K562 (cell line): ENCODE results near the gene ITGA2B.

Source experiments
- MAFF ChIP-seq: IDR thresholded peaks from 2 replicates; pipeline ENCODE4 v1.6.1; 2012; ENCODE audit warnings: low read length, improper control_type of control experiment
- MTA3 ChIP-seq: fragments of 450-650 bp; formaldehyde crosslinking; IDR thresholded peaks from 2 replicates; pipeline ENCODE4 v1.6.1; 2017; ENCODE audit warnings: mild to moderate bottlenecking, borderline replicate concordance
- NCOR1 ChIP-seq: fragments of 450-650 bp; IDR thresholded peaks from 2 replicates; pipeline ENCODE4 v1.6.1; 2016; ENCODE audit warnings: mild to moderate bottlenecking, moderate library complexity
- RNF2 ChIP-seq: sonication (generic); IDR thresholded peaks from 2 replicates; pipeline ENCODE4 v1.6.1; 2016
- SMARCE1 ChIP-seq: fragments of 450-650 bp; IDR thresholded peaks from 2 replicates; pipeline ENCODE4 v1.7.1; 2016; ENCODE audit warnings: mild to moderate bottlenecking
- SPI1 ChIP-seq: IDR thresholded peaks from 2 replicates; pipeline ENCODE4 v1.6.1; 2011; ENCODE audit warnings: low read depth, low read length, control low read depth, borderline replicate concordance
- ZNF274 ChIP-seq: IDR thresholded peaks from 2 replicates; pipeline ENCODE4 v1.6.1; 2011; ENCODE audit warnings: low read depth, mild to moderate bottlenecking, low read length, moderate library complexity, borderline replicate concordance
- ZNF830 ChIP-seq: fragments of 250-450 bp; sonication (Bioruptor Pico); IDR thresholded peaks from 2 replicates; pipeline ENCODE4 v1.5.0; 2021; ENCODE audit warnings: mild to moderate bottlenecking
- TF ChIP-seq, protein P1 (sequence below): sonication (generic); formaldehyde crosslinking; IDR thresholded peaks from 2 replicates; pipeline ENCODE4 v1.8.1; 2023; ENCODE audit warnings: mild to moderate bottlenecking, missing genetic modification reagents
- TF ChIP-seq, protein P2 (sequence below), 2 experiments: fragments of 450-650 bp; IDR thresholded peaks; 2 replicates each; pipeline ENCODE4 v1.6.1; 2016; ENCODE audit warnings: mild to moderate bottlenecking in 2 of 2, borderline replicate concordance in 1 of 2, low read depth in 1 of 2, moderate library complexity in 1 of 2
- TF ChIP-seq, protein P3 (sequence below), 3 experiments: IDR thresholded peaks in 2 of 3; conservative IDR thresholded peaks in 1 of 3; 2 replicates each; pipeline ENCODE4 v1.5.1; 2011 to 2012; ENCODE audit warnings: low read length in 3 of 3, mild to moderate bottlenecking in 3 of 3, control low read depth in 2 of 3, improper control_type of control experiment in 1 of 3, inconsistent platforms in 1 of 3, low read depth in 1 of 3, mixed read lengths in 1 of 3, moderate library complexity in 1 of 3; ENCODE audit not compliant: insufficient read depth in 2 of 3
- TF ChIP-seq, protein P4 (sequence below): sonication (generic); formaldehyde crosslinking; IDR thresholded peaks from 2 replicates; pipeline ENCODE4 v1.5.0; 2020; ENCODE audit warnings: missing genetic modification reagents
- TF ChIP-seq, protein P5 (sequence below): fragments of 250-450 bp; sonication (Bioruptor Pico); IDR thresholded peaks from 2 replicates; pipeline ENCODE4 v1.4.0; 2020; ENCODE audit warnings: borderline replicate concordance

DNA sequence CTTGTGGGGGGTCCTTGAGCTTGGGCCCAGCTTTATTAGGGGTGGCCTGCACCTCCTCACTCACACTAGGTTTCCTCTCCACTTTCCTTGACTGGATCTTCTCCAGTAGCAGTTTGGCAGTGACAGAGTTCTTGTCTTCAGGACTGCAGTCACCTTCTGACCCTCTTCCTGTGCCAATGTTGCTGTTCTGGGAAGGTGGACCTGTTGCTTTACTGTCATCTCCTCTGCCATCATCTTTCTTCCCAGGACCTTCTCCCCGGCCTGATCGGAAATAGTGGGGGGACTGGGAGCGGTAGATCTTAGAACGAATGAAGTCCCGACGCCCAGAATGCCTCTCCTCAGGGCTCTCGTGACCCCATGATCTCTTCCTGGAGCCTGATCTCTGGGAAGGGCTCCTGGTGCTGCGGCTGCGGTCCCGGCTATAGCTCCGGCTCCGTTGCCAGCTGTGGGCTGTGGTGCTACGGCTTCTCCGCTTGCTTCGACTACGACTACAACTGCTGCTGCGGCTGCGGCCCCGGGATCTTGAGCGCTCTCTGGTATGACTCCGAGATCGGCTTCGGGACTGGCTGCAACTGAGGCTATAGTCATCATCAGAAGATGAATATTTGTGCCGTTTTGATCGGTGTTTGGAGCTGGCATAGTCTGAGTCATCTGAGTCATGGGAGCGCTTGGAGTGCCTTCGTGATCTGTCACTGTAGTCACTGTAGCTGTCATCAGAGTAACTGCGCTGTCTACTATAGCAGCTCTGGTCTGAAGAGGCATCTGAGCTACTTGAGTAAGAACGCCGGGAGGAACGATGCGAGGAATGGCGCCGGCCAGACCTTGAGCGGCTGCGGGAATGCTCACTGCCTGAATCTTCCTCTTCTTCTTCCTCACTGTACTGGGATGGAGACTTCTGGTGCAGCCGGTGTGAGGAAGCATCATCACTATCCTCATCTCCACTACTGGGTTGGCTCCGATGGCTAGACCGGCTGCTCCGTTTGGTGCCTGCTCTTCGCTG is 9.5 kb upstream of the ITGA2B start:
- TF ChIP-seq, protein P1, sequence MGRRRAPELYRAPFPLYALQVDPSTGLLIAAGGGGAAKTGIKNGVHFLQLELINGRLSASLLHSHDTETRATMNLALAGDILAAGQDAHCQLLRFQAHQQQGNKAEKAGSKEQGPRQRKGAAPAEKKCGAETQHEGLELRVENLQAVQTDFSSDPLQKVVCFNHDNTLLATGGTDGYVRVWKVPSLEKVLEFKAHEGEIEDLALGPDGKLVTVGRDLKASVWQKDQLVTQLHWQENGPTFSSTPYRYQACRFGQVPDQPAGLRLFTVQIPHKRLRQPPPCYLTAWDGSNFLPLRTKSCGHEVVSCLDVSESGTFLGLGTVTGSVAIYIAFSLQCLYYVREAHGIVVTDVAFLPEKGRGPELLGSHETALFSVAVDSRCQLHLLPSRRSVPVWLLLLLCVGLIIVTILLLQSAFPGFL (CRISPR knock-in tag), result no peak
- TF ChIP-seq SPI1 (no peak), RNF2 (no peak), MAFF (no peak), ZNF830 (no peak), SMARCE1 (no peak), ZNF274 (no peak), NCOR1 (no peak), MTA3 (no peak)
- TF ChIP-seq, protein P2, sequence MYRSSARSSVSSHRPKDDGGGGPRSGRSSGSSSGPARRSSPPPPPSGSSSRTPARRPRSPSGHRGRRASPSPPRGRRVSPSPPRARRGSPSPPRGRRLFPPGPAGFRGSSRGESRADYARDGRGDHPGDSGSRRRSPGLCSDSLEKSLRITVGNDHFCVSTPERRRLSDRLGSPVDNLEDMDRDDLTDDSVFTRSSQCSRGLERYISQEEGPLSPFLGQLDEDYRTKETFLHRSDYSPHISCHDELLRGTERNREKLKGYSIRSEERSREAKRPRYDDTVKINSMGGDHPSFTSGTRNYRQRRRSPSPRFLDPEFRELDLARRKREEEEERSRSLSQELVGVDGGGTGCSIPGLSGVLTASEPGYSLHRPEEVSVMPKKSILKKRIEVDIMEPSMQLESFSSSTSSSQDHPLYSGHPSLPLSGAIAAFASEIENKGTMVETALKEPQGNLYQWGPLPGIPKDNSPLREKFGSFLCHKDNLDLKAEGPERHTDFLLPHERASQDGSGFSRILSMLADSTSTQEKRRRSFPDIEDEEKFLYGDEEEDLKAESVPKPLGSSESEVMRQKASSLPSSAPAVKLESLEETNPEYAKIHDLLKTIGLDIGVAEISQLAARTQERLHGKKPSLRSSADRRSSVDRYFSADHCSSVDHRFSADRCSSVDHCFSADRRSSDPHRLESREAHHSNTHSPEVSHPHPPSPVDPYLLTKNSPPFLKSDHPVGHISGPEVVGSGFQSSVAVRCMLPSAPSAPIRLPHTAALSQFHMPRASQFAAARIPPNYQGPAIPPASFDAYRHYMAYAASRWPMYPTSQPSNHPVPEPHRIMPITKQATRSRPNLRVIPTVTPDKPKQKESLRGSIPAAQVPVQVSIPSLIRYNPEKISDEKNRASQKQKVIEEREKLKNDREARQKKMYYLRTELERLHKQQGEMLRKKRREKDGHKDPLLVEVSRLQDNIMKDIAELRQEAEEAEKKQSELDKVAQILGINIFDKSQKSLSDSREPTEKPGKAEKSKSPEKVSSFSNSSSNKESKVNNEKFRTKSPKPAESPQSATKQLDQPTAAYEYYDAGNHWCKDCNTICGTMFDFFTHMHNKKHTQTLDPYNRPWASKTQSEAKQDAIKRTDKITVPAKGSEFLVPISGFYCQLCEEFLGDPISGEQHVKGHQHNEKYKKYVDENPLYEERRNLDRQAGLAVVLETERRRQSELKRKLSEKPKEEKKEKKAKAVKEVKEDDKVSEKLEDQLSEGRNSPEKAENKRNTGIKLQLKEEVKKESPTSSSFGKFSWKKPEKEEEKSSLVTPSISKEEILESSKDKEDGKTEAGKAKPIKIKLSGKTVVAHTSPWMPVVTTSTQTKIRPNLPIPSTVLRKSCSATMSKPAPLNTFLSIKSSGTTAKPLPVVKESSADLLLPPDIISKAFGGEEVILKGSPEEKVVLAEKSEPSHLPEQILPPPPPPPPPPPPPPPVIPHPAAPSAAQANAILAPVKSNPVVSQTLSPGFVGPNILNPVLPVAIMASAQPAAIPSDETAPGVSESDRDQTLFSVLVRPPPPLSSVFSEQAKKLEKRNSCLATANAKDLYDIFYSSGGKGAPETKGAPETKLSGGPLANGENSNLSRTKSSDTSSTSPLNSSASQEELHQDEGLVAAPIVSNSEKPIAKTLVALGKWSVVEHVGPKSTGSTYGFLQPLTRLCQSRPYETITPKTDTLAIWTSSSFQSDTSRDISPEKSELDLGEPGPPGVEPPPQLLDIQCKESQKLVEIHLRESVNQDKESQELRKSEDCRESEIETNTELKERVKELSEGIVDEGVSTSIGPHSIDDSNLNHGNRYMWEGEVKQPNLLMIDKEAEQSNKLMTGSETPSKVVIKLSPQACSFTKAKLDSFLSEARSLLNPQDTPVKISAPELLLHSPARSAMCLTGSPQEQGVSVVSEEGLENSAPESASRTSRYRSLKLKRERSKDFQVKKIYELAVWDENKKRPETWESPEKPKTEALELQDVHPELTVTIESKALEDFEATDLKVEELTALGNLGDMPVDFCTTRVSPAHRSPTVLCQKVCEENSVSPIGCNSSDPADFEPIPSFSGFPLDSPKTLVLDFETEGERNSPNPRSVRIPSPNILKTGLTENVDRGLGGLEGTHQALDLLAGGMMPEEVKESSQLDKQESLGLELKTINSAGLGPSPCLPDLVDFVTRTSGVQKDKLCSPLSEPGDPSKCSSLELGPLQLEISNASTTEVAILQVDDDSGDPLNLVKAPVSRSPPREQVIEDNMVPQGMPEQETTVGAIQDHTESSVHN (IDR thresholded peaks at IDR 0.05; ENCODE audit: borderline replicate concordance in 1 of 2, low read depth in 1 of 2), result no peak
- TF ChIP-seq, protein P3, sequence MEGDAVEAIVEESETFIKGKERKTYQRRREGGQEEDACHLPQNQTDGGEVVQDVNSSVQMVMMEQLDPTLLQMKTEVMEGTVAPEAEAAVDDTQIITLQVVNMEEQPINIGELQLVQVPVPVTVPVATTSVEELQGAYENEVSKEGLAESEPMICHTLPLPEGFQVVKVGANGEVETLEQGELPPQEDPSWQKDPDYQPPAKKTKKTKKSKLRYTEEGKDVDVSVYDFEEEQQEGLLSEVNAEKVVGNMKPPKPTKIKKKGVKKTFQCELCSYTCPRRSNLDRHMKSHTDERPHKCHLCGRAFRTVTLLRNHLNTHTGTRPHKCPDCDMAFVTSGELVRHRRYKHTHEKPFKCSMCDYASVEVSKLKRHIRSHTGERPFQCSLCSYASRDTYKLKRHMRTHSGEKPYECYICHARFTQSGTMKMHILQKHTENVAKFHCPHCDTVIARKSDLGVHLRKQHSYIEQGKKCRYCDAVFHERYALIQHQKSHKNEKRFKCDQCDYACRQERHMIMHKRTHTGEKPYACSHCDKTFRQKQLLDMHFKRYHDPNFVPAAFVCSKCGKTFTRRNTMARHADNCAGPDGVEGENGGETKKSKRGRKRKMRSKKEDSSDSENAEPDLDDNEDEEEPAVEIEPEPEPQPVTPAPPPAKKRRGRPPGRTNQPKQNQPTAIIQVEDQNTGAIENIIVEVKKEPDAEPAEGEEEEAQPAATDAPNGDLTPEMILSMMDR (IDR thresholded peaks at IDR 0.05 in 2 of 3, conservative IDR thresholded peaks at IDR 0.05 in 1 of 3; ENCODE audit: insufficient read depth in 2 of 3, low read depth in 1 of 3, low read length in 3 of 3), result no peak
- TF ChIP-seq, protein P4, sequence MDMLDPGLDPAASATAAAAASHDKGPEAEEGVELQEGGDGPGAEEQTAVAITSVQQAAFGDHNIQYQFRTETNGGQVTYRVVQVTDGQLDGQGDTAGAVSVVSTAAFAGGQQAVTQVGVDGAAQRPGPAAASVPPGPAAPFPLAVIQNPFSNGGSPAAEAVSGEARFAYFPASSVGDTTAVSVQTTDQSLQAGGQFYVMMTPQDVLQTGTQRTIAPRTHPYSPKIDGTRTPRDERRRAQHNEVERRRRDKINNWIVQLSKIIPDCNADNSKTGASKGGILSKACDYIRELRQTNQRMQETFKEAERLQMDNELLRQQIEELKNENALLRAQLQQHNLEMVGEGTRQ (CRISPR knock-in tag), result no peak
- TF ChIP-seq, protein P5, sequence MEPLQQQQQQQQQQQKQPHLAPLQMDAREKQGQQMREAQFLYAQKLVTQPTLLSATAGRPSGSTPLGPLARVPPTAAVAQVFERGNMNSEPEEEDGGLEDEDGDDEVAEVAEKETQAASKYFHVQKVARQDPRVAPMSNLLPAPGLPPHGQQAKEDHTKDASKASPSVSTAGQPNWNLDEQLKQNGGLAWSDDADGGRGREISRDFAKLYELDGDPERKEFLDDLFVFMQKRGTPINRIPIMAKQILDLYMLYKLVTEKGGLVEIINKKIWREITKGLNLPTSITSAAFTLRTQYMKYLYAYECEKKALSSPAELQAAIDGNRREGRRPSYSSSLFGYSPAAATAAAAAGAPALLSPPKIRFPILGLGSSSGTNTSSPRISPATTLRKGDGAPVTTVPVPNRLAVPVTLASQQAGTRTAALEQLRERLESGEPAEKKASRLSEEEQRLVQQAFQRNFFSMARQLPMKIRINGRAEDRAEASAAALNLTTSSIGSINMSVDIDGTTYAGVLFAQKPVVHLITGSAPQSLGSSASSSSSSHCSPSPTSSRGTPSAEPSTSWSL (CRISPR knock-in tag), result no peak
